ENCODE measurements around the gene POLH.
"Not testable (repeated sequence)": the region's sequence is repeated elsewhere in the genome, so short reads cannot be mapped to it uniquely, and the experiment has no call there.

The POLH gene

GRCh38 chr6:43575772-43576551 lies at the start of gene POLH, which contains the start of gene XPO5:
Gene POLH (plus strand): TSS chr6:43576185. CDS start chr6:43582320, 6,135 bp downstream.
Gene XPO5 (minus strand): TSS chr6:43576038. CDS start chr6:43575864, 174 bp downstream.
- DNase-seq = peak; percentile 89 to 91

- no peak for DNase-seq
Observed at GRCh38 chr6:43532201-43532600, 43.8 kb upstream of the POLH start.

- DNase-seq = not testable (repeated sequence)
Observed at GRCh38 chr6:43538986-43539385, 37.0 kb upstream of the POLH start.

- DNase-seq = not testable (repeated sequence)
Observed at GRCh38 chr6:43539409-43539808, 36.6 kb upstream of the POLH start.

GRCh38 chr6:43540507-43540906 lies 35.5 kb upstream of the POLH start:
- no peak for DNase-seq

GRCh38 chr6:43541774-43542471 lies 34.1 kb upstream of the POLH start:
- no peak for DNase-seq

- no peak for DNase-seq
Observed at GRCh38 chr6:43544461-43544860, 31.5 kb upstream of the POLH start.

- no peak for DNase-seq
Observed at GRCh38 chr6:43547222-43547621, 28.8 kb upstream of the POLH start.

- not testable (repeated sequence) for DNase-seq
Observed at GRCh38 chr6:43557620-43558019, 18.4 kb upstream of the POLH start.

- DNase-seq = no peak
Observed at GRCh38 chr6:43559328-43559727, 16.7 kb upstream of the POLH start.

GRCh38 chr6:43570876-43571441 lies 5.0 kb upstream of the POLH start:
- DNase-seq = no peak

- DNase-seq = no peak
Observed at GRCh38 chr6:43572015-43572414, 4.0 kb upstream of the POLH start.

GRCh38 chr6:43575105-43575771 lies 747 bp upstream of the POLH start:
- peak in 1 of 2 experiments; percentile 45 for DNase-seq

GRCh38 chr6:43578748-43579147 lies 2.8 kb downstream of the POLH start:
- no peak for DNase-seq

GRCh38 chr6:43579171-43579570 lies 3.2 kb downstream of the POLH start:
- DNase-seq = no peak

GRCh38 chr6:43582911-43583310 lies 6.9 kb downstream of the POLH start:
- DNase-seq = no peak

GRCh38 chr6:43584892-43585570 lies 9.0 kb downstream of the POLH start:
- no peak for DNase-seq

GRCh38 chr6:43588194-43588593 lies 12.2 kb downstream of the POLH start:
- DNase-seq = no peak

GRCh38 chr6:43589564-43589963 lies 13.6 kb downstream of the POLH start:
- not testable (repeated sequence) for DNase-seq

- no peak for DNase-seq
Observed at GRCh38 chr6:43593938-43594337, 18.0 kb downstream of the POLH start.

GRCh38 chr6:43600595-43600994 lies 24.6 kb downstream of the POLH start:
- DNase-seq = no peak

GRCh38 chr6:43604174-43604573 lies 28.2 kb downstream of the POLH start:
- no peak for DNase-seq

GRCh38 chr6:43606019-43606418 lies 30.0 kb downstream of the POLH start:
- no peak for DNase-seq

Measured in stimulated activated CD4-positive, alpha-beta T cell treated with anti-CD3 and anti-CD28 coated beads, Interleukin-4, amount 100 ng/mL, for 4 hours (primary cell).